Left lung (tissue), 10 donors: ENCODE data around the gene CLOCK. TPM values are rescaled to one million over a fixed set of nuclear protein-coding genes. Genes with fewer than 3 reads are reported as not detected.

Experiments
- ATAC-seq: fragments of 200-7000 bp; cut with Tn5 transposase; one replicate; pipeline ENCODE4 v1.9.1; 2020; ENCODE audit warnings: moderate library complexity
- DNase-seq, 4 donors: peaks; one replicate each; pipeline ENCODE4 v3.0.0-alpha.2; 2013 to 2020
- H3K27ac ChIP-seq, 2 donors: fragments of 200-600 bp; sonication (generic) in 1 of 2; one replicate each; pipeline versions ENCODE4 v1.5.0 to v1.8.0; 2020 to 2021
- H3K27me3 ChIP-seq, 2 donors: fragments of 200-600 bp; sonication (generic) in 1 of 2; one replicate each; pipeline versions ENCODE4 v1.5.0 to v1.8.0; 2020 to 2021
- H3K36me3 ChIP-seq, 2 donors: fragments of 200-600 bp; sonication (generic) in 1 of 2; one replicate each; pipeline versions ENCODE4 v1.5.0 to v1.8.0; 2020 to 2021
- H3K4me1 ChIP-seq, 2 donors: fragments of 200-600 bp; one replicate each; pipeline ENCODE4 v1.8.0; 2021
- H3K4me3 ChIP-seq, 2 donors: fragments of 200-600 bp; sonication (generic) in 1 of 2; one replicate each; pipeline versions ENCODE4 v1.5.0 to v1.8.0; 2020 to 2021; ENCODE audit warnings: mild to moderate bottlenecking in 1 of 2
- H3K9me3 ChIP-seq, 2 donors: fragments of 200-600 bp; sonication (generic) in 1 of 2; one replicate each; pipeline versions ENCODE4 v1.5.0 to v1.8.0; 2020 to 2021
- intact Hi-C, 2 donors: fragments of 100-400 bp; cut with DNase I; formaldehyde crosslinking; loops; one replicate each; pipeline versions ENCODE4 v1.11.2 to v1.14.2; 2022
- polyA plus RNA-seq, 6 donors: library from polyadenylated mRNA; unstranded; fragments of 120-200 nt; gene quantifications; one replicate each; pipeline ENCODE4 v1.2.1, GENCODE V29; 2013; ENCODE audit not compliant: insufficient read length in 6 of 6
- total RNA-seq, 2 donors: library from RNA; stranded (reverse); fragmentation: NEBNext Ultra II Directional; extraction: Animal tissue kit (Norgen Biotek cat#: 25700); gene quantifications; one replicate each; pipeline ENCODE4 v1.2.1, GENCODE V29; 2021
- TF ChIP-seq, protein P1 (sequence below), 2 donors: fragments of 200-600 bp; sonication (generic) in 1 of 2; IDR thresholded peaks; one replicate each; pipeline versions ENCODE4 v1.5.0 to v1.8.0; 2021; ENCODE audit warnings: antibody characterized with exemption in 2 of 2
- donor health status: DM: no; HTN: yes; CAD: no.
- donor health status: DM: no; HTN: no; CAD: no.

CLOCK gene
- total and polyA plus RNA-seq, 8 donors = 19.8 to 27.6 (median 21.7) TPM

GRCh38 chr4:55543858-55544257, 2.9 kb downstream of the CLOCK start:
- TF ChIP-seq, protein P1, sequence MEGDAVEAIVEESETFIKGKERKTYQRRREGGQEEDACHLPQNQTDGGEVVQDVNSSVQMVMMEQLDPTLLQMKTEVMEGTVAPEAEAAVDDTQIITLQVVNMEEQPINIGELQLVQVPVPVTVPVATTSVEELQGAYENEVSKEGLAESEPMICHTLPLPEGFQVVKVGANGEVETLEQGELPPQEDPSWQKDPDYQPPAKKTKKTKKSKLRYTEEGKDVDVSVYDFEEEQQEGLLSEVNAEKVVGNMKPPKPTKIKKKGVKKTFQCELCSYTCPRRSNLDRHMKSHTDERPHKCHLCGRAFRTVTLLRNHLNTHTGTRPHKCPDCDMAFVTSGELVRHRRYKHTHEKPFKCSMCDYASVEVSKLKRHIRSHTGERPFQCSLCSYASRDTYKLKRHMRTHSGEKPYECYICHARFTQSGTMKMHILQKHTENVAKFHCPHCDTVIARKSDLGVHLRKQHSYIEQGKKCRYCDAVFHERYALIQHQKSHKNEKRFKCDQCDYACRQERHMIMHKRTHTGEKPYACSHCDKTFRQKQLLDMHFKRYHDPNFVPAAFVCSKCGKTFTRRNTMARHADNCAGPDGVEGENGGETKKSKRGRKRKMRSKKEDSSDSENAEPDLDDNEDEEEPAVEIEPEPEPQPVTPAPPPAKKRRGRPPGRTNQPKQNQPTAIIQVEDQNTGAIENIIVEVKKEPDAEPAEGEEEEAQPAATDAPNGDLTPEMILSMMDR (IDR thresholded peaks at IDR 0.05) = no peak
- Histone ChIP-seq H3K27ac (no peak overlapping the region), H3K36me3 (no peaks in the 10 kb centered on the region), H3K27me3 (no peaks in the 10 kb centered on the region), H3K4me1 (peaks cover 4 to 18% of the 10 kb centered on the region in 2 donors), H3K9me3 (no peaks in the 10 kb centered on the region), H3K4me3 (no peak overlapping the region)
- no peak for ATAC-seq
- intact Hi-C loops = loop anchor here in 1 of 2 donors (10.0 kb wide), 1 partner anchor 199 kb away; the partner anchor contains the start of gene SRD5A3
- DNase-seq = no peak

- intact Hi-C loops = loop anchor here in 1 of 2 donors (10.0 kb wide), 1 partner anchor 195 kb away; the partner anchor contains the start of gene SRD5A3
- H3K27ac ChIP-seq = no peak overlapping the region
- H3K27me3 ChIP-seq = no peaks in the 10 kb centered on the region
- H3K9me3 ChIP-seq = no peaks in the 10 kb centered on the region
- ATAC-seq = no peak
- TF ChIP-seq, protein P1 (IDR thresholded peaks at IDR 0.05) = no peak
- peaks cover 0 to 9% of the 10 kb centered on the region in 2 donors for H3K4me1 ChIP-seq
- no peak overlapping the region for H3K4me3 ChIP-seq
- DNase-seq = no peak
- H3K36me3 ChIP-seq = no peaks in the 10 kb centered on the region
Measured at GRCh38 chr4:55540271-55540670, 6.4 kb downstream of the CLOCK start.

- ATAC-seq = no peak
Measured at GRCh38 chr4:55539658-55540057, 7.1 kb downstream of the CLOCK start.

DNA sequence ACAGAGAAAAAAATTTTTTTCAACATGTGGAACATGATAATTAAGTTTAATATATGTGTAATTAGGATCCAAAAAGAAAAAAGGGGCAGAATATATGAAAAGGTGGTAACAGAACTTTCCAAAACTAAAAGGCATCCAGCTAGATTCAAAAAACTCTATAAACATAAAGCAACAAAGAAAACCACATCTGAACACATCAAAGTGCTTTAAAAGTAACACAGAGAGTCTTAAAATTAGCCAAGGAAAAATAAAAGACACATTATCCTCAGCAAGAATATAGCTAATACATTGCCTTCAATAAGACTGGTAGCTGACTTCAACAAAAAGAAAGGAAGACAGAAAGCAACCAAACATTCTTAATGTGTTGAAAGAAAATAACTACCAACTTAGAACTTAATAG, 8.2 kb downstream of the CLOCK start:
- Histone ChIP-seq H3K9me3 (peaks cover 0 to 1% of the 10 kb centered on the region in 2 donors), H3K4me3 (no peak overlapping the region), H3K27ac (no peak overlapping the region), H3K36me3 (peaks cover 0 to 3% of the 10 kb centered on the region in 2 donors), H3K4me1 (no peaks in the 10 kb centered on the region), H3K27me3 (no peaks in the 10 kb centered on the region)
- TF ChIP-seq, protein P1 (IDR thresholded peaks at IDR 0.05) = no peak
- intact Hi-C loops = no loop called here
- ATAC-seq = no peak
- DNase-seq = no peak

More at GRCh38 chr4:55539658-55540057, 7.1 kb downstream of the CLOCK start:
- TF ChIP-seq, protein P1 (IDR thresholded peaks at IDR 0.05) = no peak
- Histone ChIP-seq H3K4me1 (peaks cover 0 to 3% of the 10 kb centered on the region in 2 donors), H3K9me3 (no peaks in the 10 kb centered on the region), H3K27me3 (no peaks in the 10 kb centered on the region), H3K36me3 (no peaks in the 10 kb centered on the region), H3K27ac (no peak overlapping the region), H3K4me3 (no peak overlapping the region)
- intact Hi-C loops = loop anchor here in 1 of 2 donors (10.0 kb wide), 1 partner anchor 195 kb away; the partner anchor contains the start of gene SRD5A3
- no peak for DNase-seq

GRCh38 chr4:55534306-55534705, 12.4 kb downstream of the CLOCK start:
- Histone ChIP-seq H3K4me3 (no peak overlapping the region), H3K36me3 (peaks cover 0 to 4% of the 10 kb centered on the region in 2 donors), H3K4me1 (no peaks in the 10 kb centered on the region), H3K27me3 (no peaks in the 10 kb centered on the region), H3K9me3 (peaks cover 0 to 8% of the 10 kb centered on the region in 2 donors), H3K27ac (no peak overlapping the region)
- TF ChIP-seq, protein P1 (IDR thresholded peaks at IDR 0.05) = no peak
- no peak for DNase-seq
- no peak for ATAC-seq
- intact Hi-C loops = no loop called here
